ENCODE data around the gene ADAMTS8.

The ADAMTS8 gene, protein sequence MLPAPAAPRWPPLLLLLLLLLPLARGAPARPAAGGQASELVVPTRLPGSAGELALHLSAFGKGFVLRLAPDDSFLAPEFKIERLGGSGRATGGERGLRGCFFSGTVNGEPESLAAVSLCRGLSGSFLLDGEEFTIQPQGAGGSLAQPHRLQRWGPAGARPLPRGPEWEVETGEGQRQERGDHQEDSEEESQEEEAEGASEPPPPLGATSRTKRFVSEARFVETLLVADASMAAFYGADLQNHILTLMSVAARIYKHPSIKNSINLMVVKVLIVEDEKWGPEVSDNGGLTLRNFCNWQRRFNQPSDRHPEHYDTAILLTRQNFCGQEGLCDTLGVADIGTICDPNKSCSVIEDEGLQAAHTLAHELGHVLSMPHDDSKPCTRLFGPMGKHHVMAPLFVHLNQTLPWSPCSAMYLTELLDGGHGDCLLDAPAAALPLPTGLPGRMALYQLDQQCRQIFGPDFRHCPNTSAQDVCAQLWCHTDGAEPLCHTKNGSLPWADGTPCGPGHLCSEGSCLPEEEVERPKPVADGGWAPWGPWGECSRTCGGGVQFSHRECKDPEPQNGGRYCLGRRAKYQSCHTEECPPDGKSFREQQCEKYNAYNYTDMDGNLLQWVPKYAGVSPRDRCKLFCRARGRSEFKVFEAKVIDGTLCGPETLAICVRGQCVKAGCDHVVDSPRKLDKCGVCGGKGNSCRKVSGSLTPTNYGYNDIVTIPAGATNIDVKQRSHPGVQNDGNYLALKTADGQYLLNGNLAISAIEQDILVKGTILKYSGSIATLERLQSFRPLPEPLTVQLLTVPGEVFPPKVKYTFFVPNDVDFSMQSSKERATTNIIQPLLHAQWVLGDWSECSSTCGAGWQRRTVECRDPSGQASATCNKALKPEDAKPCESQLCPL

DNA sequence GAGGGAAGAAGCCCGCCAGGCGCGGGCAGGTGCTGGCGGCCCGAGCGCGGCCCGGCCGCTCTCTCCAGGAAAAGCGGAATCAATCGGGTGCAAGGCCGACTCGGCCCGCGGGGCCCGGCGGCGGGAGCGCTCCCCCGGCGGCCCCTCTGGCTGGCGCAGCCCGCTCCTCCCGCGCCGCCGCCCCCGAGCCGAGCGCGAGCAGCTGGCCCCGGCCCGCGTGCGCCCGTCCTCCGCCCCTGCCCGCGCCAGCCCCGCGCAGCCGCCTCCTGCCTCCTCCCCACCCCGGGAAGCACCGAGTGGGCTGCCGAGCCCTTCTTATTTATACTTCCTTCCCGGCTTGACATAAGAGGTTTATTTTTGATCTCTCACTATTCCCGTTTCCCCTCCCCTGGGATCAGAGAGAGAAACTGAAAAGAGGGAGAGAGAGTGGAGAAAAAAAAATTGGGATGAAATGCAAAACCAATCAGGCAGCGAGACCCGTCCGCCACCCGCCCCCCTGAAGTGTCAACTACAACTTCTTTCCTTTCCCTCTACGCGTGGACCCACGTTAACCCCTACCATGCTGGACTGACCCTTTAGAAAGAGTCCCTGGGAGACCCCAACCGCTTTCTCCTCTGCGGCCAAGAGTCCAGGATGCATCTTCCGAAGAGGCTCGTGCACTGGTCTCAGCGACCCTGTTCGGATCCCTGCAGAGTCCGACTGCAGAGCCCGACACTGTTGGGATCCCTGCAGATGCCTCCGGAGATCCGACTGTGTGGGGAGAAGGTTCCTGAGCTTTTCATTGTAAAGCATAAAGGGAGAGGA lies at the start of gene ADAMTS8:
TSS of gene ADAMTS8 (minus strand) at position 294 of the 804 bp plus-strand sequence. CDS start 323 bp downstream, outside the sequence.
- no peak for DNase-seq

DNA sequence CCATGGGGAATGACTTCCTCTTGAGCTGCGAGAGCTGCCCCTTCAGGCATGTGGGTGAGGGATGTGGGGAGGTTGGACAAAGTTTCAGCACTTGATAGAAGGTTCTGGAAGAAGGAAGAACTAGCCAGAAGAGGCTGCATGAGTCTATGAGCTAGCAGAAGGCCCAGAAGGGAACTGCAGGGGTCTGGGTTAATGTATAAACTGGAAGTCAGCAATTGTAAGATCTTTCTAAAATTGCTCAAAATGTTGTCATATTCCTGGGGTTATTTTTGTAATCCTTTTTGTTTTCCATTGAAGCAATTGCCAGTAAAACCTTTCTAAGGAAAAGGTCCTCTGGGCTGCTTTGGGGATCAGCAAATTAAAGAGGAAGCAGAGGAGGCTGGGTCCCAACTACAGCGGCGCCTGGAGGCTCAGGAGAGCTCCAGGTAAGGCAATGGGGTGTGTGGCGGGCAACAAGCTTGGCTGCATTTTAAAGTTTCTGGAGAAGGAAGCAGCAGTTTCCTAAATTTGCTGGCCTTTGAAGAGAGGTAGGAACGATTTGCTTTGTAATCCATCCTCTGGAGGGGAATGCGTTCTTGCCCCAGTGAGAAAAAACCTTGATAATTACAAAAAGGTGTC lies 49.3 kb upstream of the ADAMTS8 start:
- no peak for DNase-seq

- DNase-seq, result no peak
Observed at GRCh38 chr11:130476922-130477491, 48.6 kb upstream of the ADAMTS8 start.

DNA sequence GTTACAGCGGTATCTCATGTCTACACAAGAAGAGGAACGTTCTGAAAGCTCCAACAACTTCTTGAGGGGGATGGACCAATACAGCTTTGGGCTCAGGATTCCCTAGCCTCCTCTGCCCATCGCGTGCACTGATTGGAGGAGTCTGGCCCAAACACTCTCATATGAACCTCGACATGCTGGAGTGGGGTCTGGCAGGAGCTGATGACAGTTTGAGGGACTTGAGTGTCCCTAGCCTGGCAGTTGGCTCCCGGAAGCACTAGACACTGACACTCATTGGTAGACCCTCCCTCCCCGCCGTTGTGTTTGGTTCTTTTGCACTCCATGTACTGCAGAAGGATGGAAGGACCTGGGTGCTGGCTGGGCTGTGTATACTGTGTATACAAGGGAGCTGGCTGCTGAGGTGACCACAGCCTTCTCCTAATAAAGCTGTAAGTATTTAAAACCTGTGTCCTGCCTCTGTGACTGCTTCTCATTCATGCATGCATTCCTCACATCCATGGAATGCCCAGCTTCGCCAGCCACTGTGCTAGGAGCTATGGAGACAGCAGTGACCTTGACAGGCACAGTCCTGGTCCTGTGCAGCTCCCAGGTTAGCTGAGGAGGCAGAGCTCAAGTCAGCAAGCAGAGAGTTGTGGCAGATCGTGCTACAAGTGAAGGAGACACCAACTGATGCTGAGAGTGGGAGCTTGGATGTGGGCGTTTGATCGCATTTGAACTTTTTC lies 48.0 kb upstream of the ADAMTS8 start:
- no peak for DNase-seq

GRCh38 chr11:130475426-130476053 lies 47.1 kb upstream of the ADAMTS8 start:
- no peak for DNase-seq

DNA sequence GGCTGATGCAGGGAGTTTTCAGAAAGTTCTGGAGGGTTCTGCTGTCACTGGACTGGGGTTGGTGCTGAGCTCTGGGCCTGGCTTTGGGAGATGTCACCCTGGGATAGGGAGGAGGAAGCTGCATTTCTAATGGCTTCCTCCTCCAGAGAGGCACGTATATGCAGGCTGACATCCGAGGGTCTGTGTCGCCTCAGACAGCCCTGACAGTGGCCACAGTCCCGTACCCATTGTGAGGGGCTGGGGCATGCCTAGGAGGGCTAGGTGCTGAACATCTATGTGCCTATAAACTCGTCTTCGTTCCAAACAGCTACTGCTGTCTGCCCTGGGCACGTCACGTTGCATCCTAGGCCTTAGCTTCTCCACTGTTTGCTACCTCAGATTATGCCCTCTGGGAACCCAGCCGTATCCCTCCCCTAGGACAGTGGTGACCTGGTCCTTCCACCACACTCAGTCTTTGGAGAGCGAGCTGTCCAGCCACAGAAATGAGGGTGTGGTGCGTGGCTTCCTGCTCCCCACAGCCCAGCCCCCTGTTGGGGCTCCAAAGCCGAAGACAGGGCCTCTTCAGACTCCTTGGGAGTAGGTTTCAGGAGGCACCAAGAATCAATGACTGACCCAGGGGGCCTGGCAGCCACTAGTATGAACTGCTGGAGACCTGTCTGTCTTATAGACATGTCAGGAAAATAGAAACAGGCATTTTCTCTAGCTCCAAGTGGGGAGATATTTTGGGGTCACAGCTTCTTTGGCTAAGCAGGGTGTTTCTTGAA lies 46.4 kb upstream of the ADAMTS8 start:
- no peak for DNase-seq

DNA sequence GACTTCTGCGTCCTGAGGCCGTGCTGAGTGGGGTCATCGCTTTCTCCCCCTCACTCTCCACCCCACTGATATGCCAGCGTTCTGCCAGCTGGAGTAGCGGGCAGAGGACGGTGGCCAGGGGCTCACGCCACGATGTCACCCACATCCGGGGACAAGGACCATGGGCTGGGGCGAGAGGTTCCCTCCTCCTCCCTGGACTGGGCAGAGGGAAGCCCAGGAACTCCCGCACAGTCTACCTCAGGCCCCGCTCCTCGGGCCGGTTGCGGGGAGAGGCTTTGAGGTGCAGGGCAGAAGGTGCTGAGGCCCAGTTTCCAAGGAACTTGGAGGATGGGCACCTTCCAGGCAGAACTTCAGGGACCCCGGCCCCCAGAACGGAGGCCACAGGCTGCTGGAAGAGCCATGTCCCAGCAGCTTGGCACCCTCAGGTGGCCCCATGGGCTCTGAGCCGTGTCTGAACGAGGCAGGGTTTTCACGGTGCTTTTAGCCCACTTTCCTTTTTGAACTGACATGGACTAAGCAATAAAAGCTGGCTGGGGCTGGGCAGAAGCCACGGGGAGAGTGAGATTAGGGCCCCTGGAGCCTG lies 45.5 kb upstream of the ADAMTS8 start:
- DNase-seq, result no peak

- DNase-seq, result no peak
Observed at GRCh38 chr11:130473056-130473794, 44.8 kb upstream of the ADAMTS8 start.

GRCh38 chr11:130472434-130472961 lies 44.1 kb upstream of the ADAMTS8 start:
- DNase-seq, result no peak

- DNase-seq, result no peak
Observed at GRCh38 chr11:130471731-130472433, 43.5 kb upstream of the ADAMTS8 start.

DNA sequence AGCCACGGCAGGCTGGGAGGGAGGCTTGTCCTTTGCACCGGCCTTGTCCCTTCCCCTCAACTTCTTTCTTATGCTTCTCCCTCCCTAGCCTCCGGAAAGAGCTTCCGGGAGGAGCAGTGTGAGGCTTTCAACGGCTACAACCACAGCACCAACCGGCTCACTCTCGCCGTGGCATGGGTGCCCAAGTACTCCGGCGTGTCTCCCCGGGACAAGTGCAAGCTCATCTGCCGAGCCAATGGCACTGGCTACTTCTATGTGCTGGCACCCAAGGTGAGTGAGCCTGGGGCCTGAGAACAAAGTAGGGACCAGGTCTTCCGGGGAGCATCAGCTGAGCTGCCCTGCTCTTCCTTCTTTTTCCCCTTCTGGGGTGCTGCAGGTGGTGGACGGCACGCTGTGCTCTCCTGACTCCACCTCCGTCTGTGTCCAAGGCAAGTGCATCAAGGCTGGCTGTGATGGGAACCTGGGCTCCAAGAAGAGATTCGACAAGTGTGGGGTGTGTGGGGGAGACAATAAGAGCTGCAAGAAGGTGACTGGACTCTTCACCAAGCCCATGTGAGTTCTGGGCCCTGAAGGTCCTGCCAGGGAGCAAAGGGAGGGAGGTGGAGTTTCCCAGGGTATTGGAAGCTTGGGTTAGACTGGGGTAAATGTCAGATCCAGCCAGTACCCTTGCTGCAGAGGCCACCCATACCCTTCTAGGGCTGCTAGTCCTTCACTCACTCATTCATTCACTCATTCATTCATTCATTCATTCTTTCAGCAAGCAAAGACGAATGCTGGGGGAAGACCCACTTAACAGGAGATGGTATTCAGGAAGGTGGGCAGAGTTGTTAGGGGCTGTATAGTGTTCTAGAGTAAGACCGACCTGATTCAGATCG lies 42.7 kb upstream of the ADAMTS8 start:
- no peak for DNase-seq

DNA sequence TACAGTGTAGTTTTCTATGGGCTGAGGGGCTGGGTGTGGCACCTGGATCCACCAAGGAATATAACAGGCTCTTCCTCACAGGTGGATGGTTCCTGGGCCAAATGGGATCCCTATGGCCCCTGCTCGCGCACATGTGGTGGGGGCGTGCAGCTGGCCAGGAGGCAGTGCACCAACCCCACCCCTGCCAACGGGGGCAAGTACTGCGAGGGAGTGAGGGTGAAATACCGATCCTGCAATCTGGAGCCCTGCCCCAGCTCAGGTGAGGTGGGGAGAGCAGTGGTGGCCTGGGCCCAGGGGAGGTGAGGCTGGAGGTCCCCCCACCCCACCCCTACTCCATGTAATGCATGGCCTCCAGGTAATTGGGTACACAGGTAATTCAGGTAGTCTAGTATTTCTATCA lies 40.8 kb upstream of the ADAMTS8 start:
- no peak for DNase-seq

DNA sequence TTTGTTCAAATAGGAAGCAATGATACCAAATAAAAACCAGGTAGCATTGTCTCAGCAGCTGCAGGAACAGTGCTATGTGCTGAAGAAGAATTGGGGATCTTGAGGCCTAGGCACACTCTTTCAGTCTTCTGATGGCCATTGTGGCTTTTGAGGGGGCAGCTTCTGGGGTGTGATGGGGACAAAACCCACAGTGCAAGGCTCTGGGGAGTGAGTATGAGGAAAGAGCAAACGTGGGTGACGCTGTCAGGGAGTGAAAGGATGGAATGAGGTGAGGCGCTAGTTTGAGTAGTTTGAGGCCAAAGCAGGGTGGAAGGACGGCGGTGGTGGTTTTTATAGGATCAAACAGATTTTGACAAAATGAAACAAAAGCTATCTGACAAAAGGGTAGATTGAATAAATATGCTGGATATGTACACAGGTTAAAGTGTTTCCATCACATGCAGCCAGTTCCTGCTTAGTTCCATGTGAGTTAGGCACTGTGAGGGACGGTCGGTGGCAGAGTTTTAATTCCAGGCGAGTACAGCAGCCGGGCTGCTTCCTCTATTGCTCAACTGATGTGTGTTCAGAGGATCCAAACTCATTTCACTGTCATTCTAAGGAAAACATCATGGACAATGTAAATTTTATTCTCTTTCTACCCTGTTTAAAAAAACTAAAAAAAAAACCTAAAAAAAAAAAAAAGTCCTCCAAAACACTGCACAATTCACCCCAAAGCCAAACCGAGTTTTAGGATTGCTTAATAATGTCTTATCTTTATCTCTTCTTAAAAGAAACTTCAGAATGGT lies 38.9 kb upstream of the ADAMTS8 start:
- no peak for DNase-seq

DNA sequence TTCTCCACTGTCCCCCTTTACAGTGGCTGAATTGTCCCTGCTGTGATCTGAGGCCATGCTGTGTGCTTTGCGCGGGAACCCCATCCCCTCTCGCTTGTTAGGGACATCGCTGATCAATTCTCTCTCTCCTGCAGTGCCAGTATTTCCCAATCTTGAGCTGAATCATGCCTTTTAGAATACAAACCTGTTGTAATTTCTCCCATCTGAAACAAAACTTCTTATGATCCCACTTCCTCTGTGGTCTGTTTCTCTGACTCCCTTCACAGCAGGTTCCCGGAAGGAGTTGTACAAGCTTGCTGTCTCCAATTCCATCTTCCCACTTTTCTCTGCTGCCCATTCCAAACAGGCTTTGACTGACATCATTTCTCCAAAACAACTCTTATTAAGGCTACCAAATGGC lies 36.9 kb upstream of the ADAMTS8 start:
- no peak for DNase-seq

- no peak for DNase-seq
Observed at GRCh38 chr11:130464291-130464812, 35.9 kb upstream of the ADAMTS8 start.

GRCh38 chr11:130462931-130463330 lies 34.5 kb upstream of the ADAMTS8 start:
- DNase-seq, result no peak

Measured in KG1 (cell line).